ENCODE data around the gene PPP6R3.

PPP6R3 gene

GRCh38 chr11:68550485-68550817, 89.9 kb downstream of the PPP6R3 start:
- TF ChIP-seq, protein P1, sequence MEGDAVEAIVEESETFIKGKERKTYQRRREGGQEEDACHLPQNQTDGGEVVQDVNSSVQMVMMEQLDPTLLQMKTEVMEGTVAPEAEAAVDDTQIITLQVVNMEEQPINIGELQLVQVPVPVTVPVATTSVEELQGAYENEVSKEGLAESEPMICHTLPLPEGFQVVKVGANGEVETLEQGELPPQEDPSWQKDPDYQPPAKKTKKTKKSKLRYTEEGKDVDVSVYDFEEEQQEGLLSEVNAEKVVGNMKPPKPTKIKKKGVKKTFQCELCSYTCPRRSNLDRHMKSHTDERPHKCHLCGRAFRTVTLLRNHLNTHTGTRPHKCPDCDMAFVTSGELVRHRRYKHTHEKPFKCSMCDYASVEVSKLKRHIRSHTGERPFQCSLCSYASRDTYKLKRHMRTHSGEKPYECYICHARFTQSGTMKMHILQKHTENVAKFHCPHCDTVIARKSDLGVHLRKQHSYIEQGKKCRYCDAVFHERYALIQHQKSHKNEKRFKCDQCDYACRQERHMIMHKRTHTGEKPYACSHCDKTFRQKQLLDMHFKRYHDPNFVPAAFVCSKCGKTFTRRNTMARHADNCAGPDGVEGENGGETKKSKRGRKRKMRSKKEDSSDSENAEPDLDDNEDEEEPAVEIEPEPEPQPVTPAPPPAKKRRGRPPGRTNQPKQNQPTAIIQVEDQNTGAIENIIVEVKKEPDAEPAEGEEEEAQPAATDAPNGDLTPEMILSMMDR (IDR thresholded peaks at IDR 0.05), result no peak

- TF ChIP-seq, protein P1 (IDR thresholded peaks at IDR 0.05), result no peak
Observed at GRCh38 chr11:68551223-68551622, 90.7 kb downstream of the PPP6R3 start.

DNA sequence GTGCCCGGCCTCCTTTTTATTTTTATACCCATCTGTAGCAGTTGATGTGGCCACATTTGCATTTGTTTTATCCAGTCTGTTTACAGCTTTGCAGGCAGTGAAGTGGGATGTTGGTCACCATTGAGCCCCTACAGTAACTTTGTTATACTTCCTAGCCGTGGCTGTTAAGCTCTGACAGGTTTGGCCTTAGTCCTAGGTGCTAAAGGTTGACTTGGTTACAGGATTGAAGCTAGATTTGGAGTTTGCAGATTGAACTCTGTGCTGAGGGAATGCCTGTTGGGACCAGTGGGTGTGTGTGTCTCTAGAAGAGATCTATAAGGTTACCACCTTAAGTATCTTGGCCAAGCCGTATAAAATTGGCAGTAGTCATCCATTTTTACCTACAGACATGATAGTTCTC, 91.2 kb downstream of the PPP6R3 start:
- TF ChIP-seq, protein P1 (IDR thresholded peaks at IDR 0.05), result no peak

DNA sequence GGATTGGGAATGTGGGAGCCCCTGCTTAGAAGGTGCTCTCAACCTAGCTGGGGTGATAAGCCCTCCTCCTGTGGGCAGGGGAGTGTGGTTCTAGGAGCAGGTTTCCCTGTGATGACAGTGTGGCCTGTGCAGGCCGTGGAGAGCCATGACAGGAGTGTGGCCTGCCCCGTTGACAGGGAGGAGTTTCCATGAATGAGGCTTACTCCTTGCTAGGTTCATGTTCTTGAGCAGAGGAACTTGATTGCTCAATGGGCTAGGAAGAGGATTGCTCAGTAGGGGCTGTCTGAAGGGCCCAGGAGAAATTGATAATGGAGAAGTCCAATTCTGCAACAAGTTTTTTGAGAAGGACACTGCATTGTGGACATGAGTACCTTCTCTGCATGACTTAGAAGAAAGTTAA, 92.0 kb downstream of the PPP6R3 start:
- TF ChIP-seq, protein P1 (IDR thresholded peaks at IDR 0.05), result no peak

DNA sequence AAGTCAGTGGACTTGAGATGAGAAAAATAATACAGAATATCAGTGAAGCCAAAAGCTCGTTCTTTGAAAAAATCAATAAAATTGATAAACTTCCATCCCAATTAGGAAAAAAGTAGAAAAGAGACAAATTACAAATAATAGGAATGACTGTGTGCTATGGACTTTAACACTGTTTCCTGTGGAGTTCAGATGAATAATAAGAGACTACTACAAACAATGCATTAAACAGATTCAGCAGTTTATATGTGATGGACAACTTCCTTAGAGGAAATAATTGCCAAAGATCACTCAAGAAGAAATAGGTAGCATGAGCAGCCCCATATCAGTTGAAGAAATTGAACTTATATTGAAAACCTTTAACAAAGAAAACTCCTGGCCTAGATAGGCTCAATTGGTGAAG, 99.7 kb downstream of the PPP6R3 start:
- TF ChIP-seq, protein P1 (IDR thresholded peaks at IDR 0.05), result no peak

GRCh38 chr11:68563454-68563853, 102.9 kb downstream of the PPP6R3 start:
- TF ChIP-seq, protein P1 (IDR thresholded peaks at IDR 0.05), result no peak

DNA sequence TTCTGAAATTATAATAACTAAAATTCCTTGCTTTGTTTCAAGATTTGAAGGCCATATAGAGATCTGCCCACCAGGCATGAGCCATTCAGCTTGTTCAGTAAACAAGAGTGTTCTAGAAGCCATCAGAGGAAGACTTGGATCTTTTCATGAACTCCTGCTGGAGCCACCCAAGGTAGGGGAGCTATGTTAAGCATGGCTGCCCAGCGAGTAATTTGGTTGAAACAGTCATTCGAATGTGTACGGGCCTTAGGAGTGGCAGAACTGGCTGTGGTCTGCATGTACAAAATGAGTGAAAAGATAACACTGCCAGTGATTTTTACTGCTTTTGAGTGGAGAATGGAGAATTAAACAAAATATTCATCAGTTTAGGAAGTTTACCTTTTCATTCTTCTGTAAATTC, 103.7 kb downstream of the PPP6R3 start:
- TF ChIP-seq, protein P1 (IDR thresholded peaks at IDR 0.05), result no peak

DNA sequence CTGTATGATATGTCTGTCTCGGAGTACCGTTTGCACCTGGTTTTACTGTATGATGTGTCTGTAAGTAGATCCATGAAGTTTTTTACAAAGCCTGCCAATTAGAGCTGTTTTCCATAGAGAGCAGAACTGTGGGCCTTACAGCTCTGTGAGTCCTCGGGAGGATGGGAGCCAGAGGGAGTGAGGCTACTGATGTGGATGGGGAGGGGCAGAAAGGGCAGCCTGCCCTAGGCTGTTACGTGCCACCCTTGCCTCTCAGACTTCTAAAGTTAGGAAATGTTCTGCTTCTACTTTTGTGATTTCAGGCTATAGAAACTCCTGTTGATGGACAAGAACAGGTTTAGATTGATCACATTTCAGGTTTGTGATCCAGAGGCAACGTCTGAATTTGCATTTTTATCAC, 105.2 kb downstream of the PPP6R3 start:
- TF ChIP-seq, protein P1 (IDR thresholded peaks at IDR 0.05), result no peak
